Measurements from ENCODE around the gene PPP1R9A.

Gene PPP1R9A

GRCh38 chr7:94908323-94909178 is 1.2 kb downstream of the PPP1R9A start:
- TF ChIP-seq CTCF (IDR thresholded peaks at IDR 0.05; ENCODE audit: low read depth, low read length) = no peak
- H3K4me3 ChIP-seq (ENCODE audit: low read depth, low read length) = peak overlapping the region; percentile 43

- H3K4me3 ChIP-seq (ENCODE audit: low read depth, low read length) = no peak overlapping the region
- TF ChIP-seq CTCF (IDR thresholded peaks at IDR 0.05; ENCODE audit: low read depth, low read length) = no peak
These were observed 1.7 kb downstream of the PPP1R9A start for GRCh38 chr7:94909179-94909466.

GRCh38 chr7:94912085-94912484 is 4.7 kb downstream of the PPP1R9A start:
- H3K4me3 ChIP-seq (ENCODE audit: low read depth, low read length) = no peak overlapping the region
- no peak for TF ChIP-seq CTCF (IDR thresholded peaks at IDR 0.05; ENCODE audit: low read depth, low read length)

- no peak overlapping the region for H3K4me3 ChIP-seq (ENCODE audit: low read depth, low read length)
- TF ChIP-seq CTCF (IDR thresholded peaks at IDR 0.05; ENCODE audit: low read depth, low read length) = no peak
These were observed 6.0 kb downstream of the PPP1R9A start for GRCh38 chr7:94913391-94913790.

- H3K4me3 ChIP-seq (ENCODE audit: low read depth, low read length) = no peak overlapping the region
- TF ChIP-seq CTCF (IDR thresholded peaks at IDR 0.05; ENCODE audit: low read depth, low read length) = no peak
These were observed 14.5 kb downstream of the PPP1R9A start for GRCh38 chr7:94921911-94922310.

- no peak for TF ChIP-seq CTCF (IDR thresholded peaks at IDR 0.05; ENCODE audit: low read depth, low read length)
These were observed 15.1 kb downstream of the PPP1R9A start for GRCh38 chr7:94922457-94922856.

GRCh38 chr7:94923412-94923811 is 16.0 kb downstream of the PPP1R9A start:
- no peak for TF ChIP-seq CTCF (IDR thresholded peaks at IDR 0.05; ENCODE audit: low read depth, low read length)
- no peak overlapping the region for H3K4me3 ChIP-seq (ENCODE audit: low read depth, low read length)

More at GRCh38 chr7:94922457-94922856, 15.1 kb downstream of the PPP1R9A start:
- no peak overlapping the region for H3K4me3 ChIP-seq (ENCODE audit: low read depth, low read length)

Measured in WI38 (cell line).